Astrocyte (in vitro differentiated cells and primary cell): Measurements from ENCODE around the gene BLTP2. TPM values are rescaled to one million over a fixed set of nuclear protein-coding genes. Genes with fewer than 3 reads are reported as not detected.

Source experiments
- DNase-seq: peaks from one replicate; pipeline ENCODE4 v3.0.0-alpha.2; 2010; ENCODE audit warnings: low read depth
- FAIRE-seq: peaks from 2 replicates; lab custom pipeline; 2011; peaks lifted over from hg19 to GRCh38; lab: Jason Lieb, UNC
- H2AFZ ChIP-seq: 2 replicates; pipeline ENCODE4 v1.6.0; 2012; ENCODE audit warnings: low read depth, low read length, inconsistent platforms
- H3K27ac ChIP-seq: 2 replicates; pipeline ENCODE4 v1.5.1; 2011; ENCODE audit warnings: low read depth, low read length, inconsistent platforms
- H3K27me3 ChIP-seq: 2 replicates; pipeline ENCODE4 v1.6.0; 2011; ENCODE audit warnings: low read length, inconsistent platforms; ENCODE audit not compliant: insufficient read depth
- H3K36me3 ChIP-seq: 2 replicates; pipeline ENCODE4 v1.5.1; 2011; ENCODE audit warnings: low read length, inconsistent platforms; ENCODE audit not compliant: insufficient read depth
- H3K4me1 ChIP-seq: 2 replicates; pipeline ENCODE4 v1.5.1; 2011; ENCODE audit warnings: low read length, inconsistent platforms; ENCODE audit not compliant: insufficient read depth
- H3K4me2 ChIP-seq: 2 replicates; pipeline ENCODE4 v1.6.0; 2012; ENCODE audit warnings: low read length, inconsistent platforms
- H3K4me3 ChIP-seq: 2 replicates; pipeline ENCODE4 v1.5.1; 2011; ENCODE audit warnings: low read depth, mild to moderate bottlenecking, low read length, inconsistent platforms; ENCODE audit not compliant: insufficient read depth
- H3K79me2 ChIP-seq: 2 replicates; pipeline ENCODE4 v1.6.0; 2012; ENCODE audit warnings: mild to moderate bottlenecking, low read length, inconsistent platforms; ENCODE audit not compliant: insufficient read depth
- H3K9ac ChIP-seq: 2 replicates; pipeline ENCODE4 v1.6.0; 2012; ENCODE audit warnings: mild to moderate bottlenecking, low read length, inconsistent platforms
- H3K9me3 ChIP-seq: 2 replicates; pipeline ENCODE4 v1.5.1; 2012; ENCODE audit warnings: low read depth, mild to moderate bottlenecking, low read length, inconsistent platforms; ENCODE audit not compliant: insufficient read depth
- H4K20me1 ChIP-seq: 2 replicates; pipeline ENCODE4 v1.6.0; 2012; ENCODE audit warnings: low read length, inconsistent platforms; ENCODE audit not compliant: insufficient read depth
- H3K27ac Mint-ChIP-seq: one replicate; pipeline ENCODE4 v1.8.0; 2021; ENCODE audit warnings: mild to moderate bottlenecking, mixed read lengths; ENCODE audit not compliant: unreplicated experiment
- H3K27me3 Mint-ChIP-seq: one replicate; pipeline ENCODE4 v1.8.0; 2021; ENCODE audit warnings: low read depth, mixed read lengths; ENCODE audit not compliant: unreplicated experiment
- H3K36me3 Mint-ChIP-seq: one replicate; pipeline ENCODE4 v1.8.0; 2021; ENCODE audit warnings: low read depth, mixed read lengths; ENCODE audit not compliant: unreplicated experiment
- H3K4me1 Mint-ChIP-seq: one replicate; pipeline ENCODE4 v1.8.0; 2021; ENCODE audit warnings: low read depth, mixed read lengths; ENCODE audit not compliant: unreplicated experiment
- H3K4me3 Mint-ChIP-seq: one replicate; pipeline ENCODE4 v1.8.0; 2021; ENCODE audit warnings: mild to moderate bottlenecking, moderate library complexity, mixed read lengths; ENCODE audit not compliant: unreplicated experiment
- H3K9me3 Mint-ChIP-seq: one replicate; pipeline ENCODE4 v1.8.0; 2021; ENCODE audit warnings: mild to moderate bottlenecking, mixed read lengths; ENCODE audit not compliant: unreplicated experiment
- CTCF ChIP-seq: IDR thresholded peaks from 2 replicates; pipeline ENCODE4 v1.5.1; 2011; ENCODE audit warnings: low read depth, mild to moderate bottlenecking, inconsistent platforms, low read length, moderate library complexity; ENCODE audit not compliant: insufficient read depth
- EZH2 ChIP-seq: IDR thresholded peaks from 2 replicates; pipeline ENCODE4 v1.6.1; 2012; ENCODE audit warnings: mild to moderate bottlenecking, low read length, inconsistent platforms; ENCODE audit not compliant: insufficient read depth
- total RNA-seq: library from RNA; stranded (reverse); gene quantifications from 2 replicates; pipeline ENCODE4 v1.2.1, GENCODE V29; 2021

The BLTP2 gene
- total RNA-seq, 1 donor from 2014 or later = 133 TPM

- H3K27ac ChIP-seq = no peak overlapping the region
- H3K9ac ChIP-seq = no peak overlapping the region
- H3K36me3 ChIP-seq = peaks cover 76% of the 10 kb centered on the region
- peaks cover 23% of the 10 kb centered on the region for H4K20me1 ChIP-seq
- no peaks in the 10 kb centered on the region for H3K27me3 ChIP-seq
- peaks cover 3% of the 10 kb centered on the region for H3K79me2 ChIP-seq
- Mint-ChIP-seq H3K36me3 (peaks cover 39% of the 10 kb centered on the region), H3K4me3 (no peak overlapping the region), H3K27ac (no peak overlapping the region), H3K27me3 (no peaks in the 10 kb centered on the region), H3K9me3 (no peaks in the 10 kb centered on the region), H3K4me1 (no peaks in the 10 kb centered on the region)
- H3K4me2 ChIP-seq = no peak overlapping the region
- no peak for FAIRE-seq
- TF ChIP-seq EZH2 = no peak
- TF ChIP-seq CTCF = no peak
- H2AFZ ChIP-seq = no peak overlapping the region
- no peaks in the 10 kb centered on the region for H3K4me1 ChIP-seq
- DNase-seq = no peak
- no peak overlapping the region for H3K4me3 ChIP-seq
- no peaks in the 10 kb centered on the region for H3K9me3 ChIP-seq
Observed at GRCh38 chr17:28618464-28618863, 26.5 kb downstream of the BLTP2 start.

DNA sequence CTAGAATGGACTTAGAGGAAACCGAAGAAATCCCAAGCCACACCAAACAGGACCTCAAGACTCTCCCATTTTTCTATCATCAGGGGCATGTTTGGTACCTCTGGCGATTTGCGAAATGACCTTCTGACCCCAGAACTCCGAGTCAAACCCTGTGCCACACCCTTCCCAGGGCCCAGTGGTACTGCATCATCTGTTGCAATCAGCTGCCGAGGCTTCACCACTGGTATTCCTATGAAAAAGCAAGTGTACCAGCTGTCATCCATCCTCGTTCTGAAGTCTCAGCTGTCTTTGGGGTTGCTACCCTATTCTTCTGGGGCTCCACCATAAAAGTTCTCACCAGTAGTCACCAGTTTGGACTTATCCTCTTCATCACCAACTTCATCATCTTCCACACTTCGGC, 28.7 kb downstream of the BLTP2 start:
- no peak overlapping the region for H3K27ac Mint-ChIP-seq
- H4K20me1 ChIP-seq = peaks cover 14% of the 10 kb centered on the region
- no peaks in the 10 kb centered on the region for H3K27me3 Mint-ChIP-seq
- no peaks in the 10 kb centered on the region for H3K27me3 ChIP-seq
- H3K4me3 Mint-ChIP-seq = no peak overlapping the region
- H3K79me2 ChIP-seq = no peaks in the 10 kb centered on the region
- no peaks in the 10 kb centered on the region for H3K4me1 Mint-ChIP-seq
- no peaks in the 10 kb centered on the region for H3K9me3 ChIP-seq
- H3K4me3 ChIP-seq = no peak overlapping the region
- no peak overlapping the region for H3K9ac ChIP-seq
- TF ChIP-seq EZH2 = no peak
- DNase-seq = no peak
- H3K4me1 ChIP-seq = no peaks in the 10 kb centered on the region
- H3K36me3 Mint-ChIP-seq = peaks cover 38% of the 10 kb centered on the region
- FAIRE-seq = no peak
- no peaks in the 10 kb centered on the region for H3K9me3 Mint-ChIP-seq
- no peak overlapping the region for H3K4me2 ChIP-seq
- peaks cover 62% of the 10 kb centered on the region for H3K36me3 ChIP-seq
- no peak overlapping the region for H2AFZ ChIP-seq
- H3K27ac ChIP-seq = no peak overlapping the region

DNA sequence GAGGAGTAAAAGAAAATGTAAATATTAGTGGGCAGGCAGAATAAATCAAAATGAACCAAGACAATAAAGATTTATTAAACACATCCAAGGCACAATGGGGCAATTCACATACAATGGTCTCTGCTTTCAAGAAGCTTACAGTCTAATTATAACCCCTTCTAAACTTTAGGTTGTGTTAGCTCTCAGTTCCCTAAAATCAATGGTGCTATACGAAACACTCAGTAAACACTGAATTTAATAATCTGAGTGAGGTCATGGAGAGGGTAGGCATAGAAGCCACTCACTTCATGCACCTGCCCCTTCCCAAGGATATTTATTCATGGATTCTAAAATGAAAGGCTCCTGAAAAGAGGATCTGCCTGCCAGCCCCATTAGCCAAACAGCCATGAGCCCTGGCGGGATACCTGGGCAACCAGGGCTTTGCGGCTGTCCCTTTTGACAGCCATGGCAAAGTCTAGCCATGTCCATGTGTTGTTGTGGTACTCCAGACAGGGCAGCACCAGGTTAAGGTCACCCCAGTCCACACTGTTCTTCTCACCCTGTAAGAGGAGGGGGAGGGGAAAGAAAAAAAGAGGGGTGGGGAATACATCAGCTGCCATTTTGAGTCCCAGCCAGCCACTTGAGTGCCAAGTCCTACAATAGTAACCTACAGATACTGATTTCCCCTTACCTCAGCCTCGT, 29.6 kb downstream of the BLTP2 start:
- no peak overlapping the region for H3K4me3 Mint-ChIP-seq
- Histone ChIP-seq H3K27me3 (no peaks in the 10 kb centered on the region), H3K4me1 (no peaks in the 10 kb centered on the region), H3K4me2 (no peak overlapping the region), H3K4me3 (no peak overlapping the region), H3K79me2 (no peaks in the 10 kb centered on the region), H3K36me3 (peaks cover 53% of the 10 kb centered on the region), H2AFZ (no peak overlapping the region), H4K20me1 (peaks cover 14% of the 10 kb centered on the region), H3K9ac (no peak overlapping the region), H3K27ac (no peak overlapping the region), H3K9me3 (no peaks in the 10 kb centered on the region)
- H3K27ac Mint-ChIP-seq = no peak overlapping the region
- DNase-seq = no peak
- no peaks in the 10 kb centered on the region for H3K27me3 Mint-ChIP-seq
- FAIRE-seq = no peak
- H3K9me3 Mint-ChIP-seq = no peaks in the 10 kb centered on the region
- TF ChIP-seq EZH2 = no peak
- no peak for TF ChIP-seq CTCF
- H3K36me3 Mint-ChIP-seq = peaks cover 38% of the 10 kb centered on the region
- no peaks in the 10 kb centered on the region for H3K4me1 Mint-ChIP-seq
